Measurements from ENCODE around the gene C1orf35.

C1orf35 gene

DNA sequence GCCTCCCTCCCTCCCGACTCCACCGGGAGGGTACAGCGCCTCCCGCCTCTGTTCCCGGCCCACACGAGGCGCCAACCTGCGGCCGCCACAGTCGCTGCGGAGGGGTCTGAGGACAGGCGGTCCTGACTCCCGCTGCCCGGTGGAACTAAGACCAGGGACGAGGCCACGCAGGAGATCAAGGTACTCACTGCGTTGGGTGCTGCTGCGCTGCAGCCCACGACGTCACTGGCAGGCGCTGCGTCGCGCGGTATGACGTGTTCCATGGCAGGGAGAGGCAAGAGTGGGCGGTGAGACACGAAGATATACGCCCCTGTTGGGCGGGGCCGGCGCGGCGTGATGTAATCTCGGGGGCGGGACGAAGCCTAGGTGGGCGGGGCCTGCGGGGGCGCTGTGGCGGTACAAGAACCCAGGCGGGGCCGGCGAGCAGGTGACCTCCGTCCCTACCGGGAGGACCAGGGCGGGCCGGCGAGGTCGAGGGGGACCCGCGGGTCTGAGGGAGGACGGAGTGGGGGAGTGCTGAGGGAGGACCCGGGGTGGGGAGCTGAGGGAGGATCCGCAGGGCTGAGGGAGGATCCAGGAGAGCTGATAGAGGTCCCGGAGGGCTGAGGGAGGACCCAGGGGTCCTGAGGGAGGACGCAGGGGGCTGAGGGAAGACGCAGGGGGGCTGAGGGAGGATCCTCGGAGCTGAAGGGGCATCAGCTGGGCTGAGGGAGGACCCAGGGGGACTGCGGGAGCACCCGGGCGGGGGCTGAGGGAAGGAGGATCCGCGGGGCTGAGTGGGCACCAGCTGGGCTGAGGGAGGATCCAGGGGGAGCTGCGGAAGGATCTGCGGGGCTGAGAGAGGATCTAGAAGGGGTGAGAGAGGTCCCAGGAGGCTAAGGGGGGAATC is 6.2 kb upstream of the C1orf35 start, which contains the start of gene MRPL55:
Gene MRPL55, minus strand, starts transcription at position 227 of the 889 bp plus-strand sequence. CDS start 1,039 bp downstream, outside the sequence.
- DNase-seq (ENCODE audit: low read depth in 2 of 2), result peak; percentile 94 to 99

DNA sequence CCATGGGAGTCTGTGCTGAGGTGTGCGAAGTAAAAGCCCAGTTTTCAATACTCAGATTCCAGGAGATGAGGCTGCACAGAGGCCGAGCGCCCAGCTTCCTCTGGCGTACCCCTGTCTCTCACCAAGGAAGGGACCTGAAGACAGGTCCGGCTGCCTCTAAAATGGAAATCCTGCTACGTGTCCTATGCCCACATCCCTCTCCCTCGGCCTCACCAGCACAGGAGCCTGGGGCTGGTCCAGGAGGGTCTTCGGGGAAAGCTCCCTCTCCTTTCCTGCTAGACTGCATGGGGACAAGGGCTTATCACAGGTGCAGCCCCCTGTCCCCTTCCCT is 5.6 kb upstream of the C1orf35 start:
- no peak for DNase-seq (ENCODE audit: low read depth in 2 of 2)

DNA sequence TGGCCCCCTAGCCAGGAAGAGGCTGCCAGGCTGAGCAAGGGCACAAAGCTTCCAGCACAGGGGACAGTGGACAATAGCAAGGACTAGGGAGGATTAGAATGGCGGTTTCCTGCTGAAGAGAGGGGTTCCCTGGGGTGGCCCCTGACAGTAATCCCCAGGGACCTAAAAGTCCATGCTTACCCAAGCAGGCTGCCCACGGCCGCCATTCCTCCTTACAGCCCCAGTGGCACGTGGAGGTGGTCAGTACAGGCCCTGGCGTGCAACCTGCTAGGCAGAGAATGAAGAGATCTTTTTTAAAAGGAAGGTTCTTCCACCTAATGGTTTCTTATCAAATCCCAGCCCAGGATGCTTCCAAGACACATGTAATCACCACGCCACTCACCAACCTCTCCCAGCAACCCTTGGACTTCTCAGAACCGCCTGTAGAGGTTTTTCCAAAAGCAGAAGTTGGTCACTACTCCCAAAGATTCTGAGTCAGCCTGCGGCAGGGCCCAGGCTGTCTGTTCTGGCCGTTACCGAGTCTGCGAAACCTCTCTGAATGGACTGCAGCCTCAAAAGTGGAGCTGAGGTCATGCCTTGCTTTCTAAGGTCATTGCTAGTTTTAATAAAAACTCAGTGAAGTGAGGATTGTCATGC is 5.0 kb upstream of the C1orf35 start:
- no peak for DNase-seq (ENCODE audit: low read depth in 2 of 2)

DNA sequence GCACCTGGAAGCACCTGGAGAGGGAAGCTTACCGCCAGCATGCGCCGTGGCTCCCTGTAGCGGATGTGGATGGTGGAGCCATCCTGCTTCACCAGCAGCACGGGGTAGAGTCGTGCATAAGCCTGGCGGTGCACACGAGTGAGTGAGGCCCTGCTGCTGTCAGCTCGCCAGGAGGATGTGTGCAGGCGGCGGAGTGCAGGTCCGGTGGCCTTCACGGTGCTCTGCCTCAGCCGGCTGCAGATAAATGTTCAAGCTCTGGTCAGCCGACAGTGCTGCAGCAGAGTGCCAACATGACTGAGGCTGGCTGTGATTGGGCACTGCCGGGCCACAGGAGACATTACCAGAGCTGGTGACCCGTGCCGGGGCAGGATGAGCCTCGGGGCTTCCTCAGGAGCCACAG is 4.5 kb upstream of the C1orf35 start:
- DNase-seq (ENCODE audit: low read depth in 2 of 2), result no peak

DNA sequence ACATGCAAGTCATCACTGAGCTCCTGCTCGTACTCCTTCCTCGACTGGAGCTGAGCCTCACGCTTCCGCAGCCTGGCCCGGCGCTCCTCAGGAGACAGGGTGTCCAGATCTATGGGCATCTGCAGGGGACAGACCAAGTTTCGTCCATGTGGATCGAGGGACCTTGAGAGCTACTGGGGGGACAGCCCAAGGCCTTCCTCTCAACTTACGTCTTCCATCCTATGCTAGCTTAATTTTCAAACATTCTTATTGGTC is 3.6 kb upstream of the C1orf35 start:
- DNase-seq (ENCODE audit: low read depth in 2 of 2), result no peak

DNA sequence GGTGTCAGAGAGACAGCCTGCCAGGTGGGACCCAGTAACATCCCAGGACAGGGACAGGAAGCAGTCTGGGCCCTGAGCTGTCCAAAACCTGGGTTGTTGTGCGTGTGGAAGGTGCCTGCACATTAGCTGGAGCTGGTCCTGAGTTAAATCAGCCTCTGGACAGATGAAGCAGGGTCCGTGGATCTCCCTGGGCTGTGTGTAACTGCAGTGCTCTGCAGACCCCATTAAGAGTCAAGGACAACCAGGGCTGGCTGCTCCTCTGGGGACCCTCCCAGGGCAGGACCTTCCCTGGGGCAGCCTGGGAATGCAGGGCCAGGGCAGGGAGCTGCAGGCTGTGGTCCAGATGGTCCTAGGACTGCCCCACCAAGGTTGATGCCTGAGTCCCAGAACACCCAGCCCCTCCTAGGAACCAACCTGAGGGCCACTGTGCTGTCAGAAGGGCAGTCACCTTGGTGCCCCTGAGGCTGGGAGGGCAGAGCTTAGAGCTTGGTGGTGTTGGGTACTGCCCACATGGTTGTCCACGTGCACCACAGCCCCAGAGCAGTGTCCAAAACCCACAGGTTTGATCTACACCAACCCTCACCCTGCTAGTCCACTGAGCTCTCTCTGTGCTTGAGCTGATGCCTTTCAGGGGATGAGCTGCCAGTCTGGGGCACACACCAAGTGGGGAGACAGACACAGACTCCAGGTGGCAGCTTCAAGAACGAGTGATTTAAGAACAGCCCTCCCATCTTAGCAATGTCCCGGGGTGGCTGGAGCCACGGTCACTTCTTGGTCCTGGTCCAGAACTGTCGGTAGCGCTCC is 3.1 kb upstream of the C1orf35 start:
- no peak for DNase-seq (ENCODE audit: low read depth in 2 of 2)

DNA sequence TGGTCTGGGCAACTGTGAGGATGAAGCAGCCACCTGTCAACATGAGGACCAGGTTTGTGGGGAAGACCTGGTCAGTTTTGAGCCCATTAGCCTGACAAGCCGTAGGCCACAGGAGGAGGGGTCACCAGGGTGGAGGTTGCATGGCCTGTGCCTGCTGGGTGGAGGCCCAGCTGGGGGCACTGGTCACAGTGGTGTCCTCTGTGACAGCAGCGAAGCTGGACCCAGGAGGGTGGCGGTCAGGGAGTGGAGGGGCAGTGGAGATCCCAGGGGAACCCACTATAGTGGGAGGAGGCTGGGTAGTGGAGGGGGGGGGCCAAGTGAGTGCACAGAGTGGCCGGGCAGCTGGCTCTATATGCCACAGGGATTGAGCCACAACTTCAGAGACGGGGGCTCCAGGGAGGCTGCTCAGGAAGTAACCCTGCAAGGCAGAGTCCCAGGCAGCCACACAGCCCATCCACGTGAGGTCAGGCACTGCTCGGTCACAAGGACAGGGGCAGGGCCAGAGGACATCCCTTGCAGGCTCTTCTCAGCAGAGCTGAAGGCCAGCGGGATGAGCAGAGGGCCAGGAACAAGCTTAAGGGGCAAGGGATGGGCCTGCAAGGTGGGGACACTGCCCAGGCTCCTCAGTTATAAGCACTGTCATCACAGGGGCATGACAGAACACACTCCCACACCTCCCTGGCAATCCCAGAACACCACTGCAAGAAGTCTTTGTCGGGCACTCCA is 2.3 kb upstream of the C1orf35 start:
- no peak for DNase-seq (ENCODE audit: low read depth in 2 of 2)

DNA sequence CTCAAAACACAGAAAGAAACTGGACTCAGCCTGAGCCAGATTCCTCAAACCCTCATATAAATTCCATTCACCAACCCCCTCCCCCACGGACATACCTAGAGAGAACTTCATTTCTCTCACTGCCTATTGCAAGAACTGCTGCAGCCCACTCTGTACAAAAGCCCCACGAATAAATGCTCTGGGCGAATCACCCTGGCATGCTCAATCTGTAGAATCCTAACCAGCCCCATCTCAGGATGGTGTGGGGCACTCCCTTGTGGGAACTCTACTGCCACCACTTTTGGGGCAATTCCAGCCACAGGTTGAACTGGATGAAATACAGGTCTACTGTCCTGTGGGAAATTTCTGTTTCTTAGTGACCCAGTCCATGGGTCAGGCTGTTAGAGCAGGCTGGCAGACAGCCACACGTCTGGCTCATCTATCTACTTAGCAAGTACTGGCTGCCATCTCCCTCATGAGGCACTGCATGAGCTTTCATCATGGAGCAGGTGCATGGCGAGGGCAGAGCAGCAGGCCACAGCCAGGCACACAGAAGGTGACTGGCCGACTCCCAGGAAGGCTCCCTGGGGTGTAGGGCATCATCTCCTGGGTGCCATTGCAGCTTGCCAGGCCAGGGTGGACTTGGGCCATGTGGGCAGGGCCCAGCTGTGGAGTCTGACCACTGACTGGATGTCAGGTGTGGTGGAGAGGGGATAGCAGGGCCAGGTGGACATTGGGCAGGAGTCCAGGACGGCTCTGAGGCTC is 1.6 kb upstream of the C1orf35 start:
- DNase-seq (ENCODE audit: low read depth in 2 of 2), result no peak

DNA sequence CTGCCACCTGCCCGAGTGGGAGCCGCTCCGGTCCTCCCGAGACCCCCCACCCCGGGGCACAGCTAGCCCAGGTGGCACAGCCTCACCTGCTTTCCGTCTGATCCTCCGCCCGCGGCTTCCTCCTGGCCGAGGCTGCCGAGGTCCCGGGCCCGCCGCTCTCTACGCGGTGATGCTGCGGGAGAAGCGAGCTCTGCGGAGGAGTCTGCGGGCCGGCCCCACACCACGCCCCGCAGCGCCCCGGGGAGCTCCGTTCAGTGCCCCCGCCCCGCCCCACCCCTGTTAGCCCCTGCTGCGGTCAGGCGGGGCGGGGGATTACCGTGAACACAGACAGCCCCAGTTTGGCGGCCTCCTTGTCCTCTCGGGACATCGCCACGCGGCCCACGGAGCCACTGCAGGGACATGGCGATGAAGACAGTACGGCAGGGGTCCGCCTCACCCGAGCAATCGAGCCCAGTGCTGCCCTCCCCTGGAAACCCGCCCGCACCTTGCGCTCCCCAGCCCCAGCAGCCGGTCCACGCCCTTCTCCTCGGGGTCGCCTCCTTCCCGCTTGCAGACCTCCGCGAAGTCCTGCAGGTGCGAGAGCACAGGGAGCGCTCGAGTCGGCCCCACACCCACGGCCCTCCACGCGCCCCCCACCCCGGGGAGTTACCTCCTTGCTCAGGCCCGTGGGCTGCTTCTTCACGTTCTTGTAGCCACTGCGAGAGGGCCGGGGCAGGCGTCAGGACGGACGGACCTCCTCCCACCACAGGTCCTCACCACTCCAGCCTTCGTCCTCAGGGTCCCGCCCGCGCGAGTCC is 933 bp downstream of the C1orf35 start:
- no peak for DNase-seq (ENCODE audit: low read depth in 2 of 2)

DNA sequence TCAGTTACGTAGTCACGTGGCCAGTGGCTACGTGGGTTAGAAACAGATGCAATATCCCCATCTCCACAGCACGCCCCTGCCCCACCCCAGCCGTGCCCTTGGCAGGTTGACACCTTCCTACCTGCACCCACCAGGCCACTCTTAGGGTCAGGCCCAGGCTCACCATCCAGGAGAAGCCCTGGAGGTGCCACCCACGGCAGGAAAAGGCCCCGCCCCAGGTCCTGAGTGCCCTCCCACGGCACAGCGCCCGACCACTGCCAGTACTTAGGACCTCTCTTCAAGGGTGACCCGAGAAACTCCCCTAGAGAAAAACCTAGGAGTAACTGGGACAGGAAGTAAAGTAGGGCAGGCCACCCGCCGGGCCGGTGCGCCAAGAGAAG is 1.5 kb downstream of the C1orf35 start:
- no peak for DNase-seq (ENCODE audit: low read depth in 2 of 2)

DNA sequence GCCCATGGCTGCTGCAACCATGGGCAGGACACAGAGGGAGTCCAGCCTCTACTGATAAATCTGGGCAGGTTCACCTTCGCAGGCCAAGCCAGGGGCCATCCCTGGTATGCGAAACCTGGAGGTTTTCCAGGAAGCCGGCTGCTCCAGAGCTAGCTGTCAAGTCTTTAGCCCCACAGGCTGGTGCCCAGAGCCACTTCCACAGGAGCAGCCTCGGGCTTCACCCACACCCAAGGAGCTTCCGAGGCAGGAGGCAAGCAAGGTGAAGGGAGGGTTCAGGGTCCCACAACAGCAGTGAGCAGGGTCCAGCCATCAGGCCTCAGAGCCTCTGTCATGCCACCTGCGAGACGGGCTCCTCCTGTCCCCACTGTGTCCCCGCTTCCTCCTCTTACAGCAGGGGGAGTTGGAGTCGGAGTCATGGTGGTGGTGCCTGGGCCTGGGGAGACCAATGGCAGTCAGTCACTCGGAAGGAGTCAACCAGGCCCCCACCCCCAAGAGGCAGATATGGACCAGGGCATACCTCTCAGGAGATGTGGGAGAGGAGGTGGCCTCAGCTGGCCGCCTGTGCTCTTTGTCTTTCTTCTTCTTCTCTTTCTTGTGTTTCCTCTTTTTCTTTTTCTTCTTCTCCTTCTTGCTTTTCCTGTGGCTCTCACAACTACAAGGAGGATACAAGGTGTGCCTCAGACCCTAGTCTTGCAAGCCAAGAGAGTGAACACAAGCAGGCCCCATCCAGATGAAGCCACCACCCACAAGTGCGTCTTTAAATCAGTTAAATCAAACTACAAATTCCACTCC is 2.1 kb downstream of the C1orf35 start:
- no peak for DNase-seq (ENCODE audit: low read depth in 2 of 2)

DNA sequence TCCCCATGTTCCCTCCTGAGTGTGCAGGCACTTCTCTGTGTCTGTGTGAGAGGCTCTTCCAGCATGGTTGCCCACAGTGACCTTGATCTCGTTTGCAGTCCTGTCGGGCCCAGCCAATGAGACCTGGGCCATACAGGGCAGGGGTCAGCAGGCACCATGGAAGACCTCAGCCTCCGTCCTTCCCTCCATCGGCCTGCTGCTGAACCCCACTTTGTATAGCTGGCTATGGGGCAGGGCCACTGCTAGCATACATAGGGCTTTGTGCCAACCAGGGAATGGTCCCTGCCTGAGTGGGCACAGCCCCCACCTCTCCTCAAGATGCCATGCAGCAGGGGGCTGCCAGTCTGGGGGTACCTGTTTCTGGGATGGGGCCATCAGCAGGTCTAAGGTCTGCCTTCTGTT is 3.8 kb downstream of the C1orf35 start:
- DNase-seq (ENCODE audit: low read depth in 2 of 2), result no peak

DNA sequence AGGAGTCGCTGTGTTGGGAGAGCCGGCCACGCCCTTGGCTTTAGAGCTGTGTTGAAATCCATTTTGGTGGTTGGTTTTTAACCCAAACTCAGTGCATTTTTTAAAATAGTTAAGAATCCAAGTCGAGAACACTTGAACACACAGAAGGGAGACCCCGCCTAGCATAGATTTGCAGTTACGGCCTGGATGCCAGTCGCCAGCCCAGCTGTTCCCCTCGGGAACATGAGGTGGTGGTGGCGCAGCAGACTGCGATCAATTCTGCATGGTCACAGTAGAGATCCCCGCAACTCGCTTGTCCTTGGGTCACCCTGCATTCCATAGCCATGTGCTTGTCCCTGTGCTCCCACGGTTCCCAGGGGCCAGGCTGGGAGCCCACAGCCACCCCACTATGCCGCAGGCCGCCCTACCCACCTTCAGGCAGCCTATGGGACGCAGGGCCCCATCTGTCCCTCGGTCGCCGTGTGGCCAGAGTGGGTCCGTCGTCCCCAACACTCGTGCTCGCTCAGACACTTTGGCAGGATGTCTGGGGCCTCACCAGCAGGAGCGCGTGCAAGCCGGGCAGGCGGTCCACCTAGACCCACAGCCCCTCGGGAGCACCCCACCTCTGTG is 4.7 kb downstream of the C1orf35 start:
- no peak for DNase-seq (ENCODE audit: low read depth in 2 of 2)

DNA sequence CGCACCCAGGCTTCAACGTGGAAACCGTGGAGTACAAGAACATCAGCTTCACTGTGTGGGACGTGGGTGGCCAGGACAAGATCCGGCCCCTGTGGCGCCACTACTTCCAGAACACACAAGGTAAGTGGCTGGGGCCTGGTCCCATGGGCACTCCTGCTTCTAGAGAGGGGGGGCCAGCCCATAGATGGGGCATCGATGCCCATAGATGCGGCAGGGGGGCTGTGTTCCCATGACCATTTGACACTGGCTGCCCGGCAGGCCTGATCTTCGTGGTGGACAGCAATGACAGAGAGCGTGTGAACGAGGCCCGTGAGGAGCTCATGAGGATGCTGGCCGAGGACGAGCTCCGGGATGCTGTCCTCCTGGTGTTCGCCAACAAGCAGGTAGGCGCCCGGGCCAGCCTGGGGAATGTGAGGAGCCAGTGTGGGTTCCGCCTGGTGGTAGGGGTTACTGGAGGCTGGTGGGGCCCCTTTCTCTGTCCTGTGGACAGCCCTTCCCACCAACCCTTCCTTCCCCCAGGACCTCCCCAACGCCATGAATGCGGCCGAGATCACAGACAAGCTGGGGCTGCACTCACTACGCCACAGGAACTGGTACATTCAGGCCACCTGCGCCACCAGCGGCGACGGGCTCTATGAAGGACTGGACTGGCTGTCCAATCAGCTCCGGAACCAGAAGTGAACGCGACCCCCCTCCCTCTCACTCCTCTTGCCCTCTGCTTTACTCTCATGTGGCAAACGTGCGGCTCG is 5.6 kb downstream of the C1orf35 start:
- DNase-seq (ENCODE audit: low read depth in 2 of 2), result no peak

DNA sequence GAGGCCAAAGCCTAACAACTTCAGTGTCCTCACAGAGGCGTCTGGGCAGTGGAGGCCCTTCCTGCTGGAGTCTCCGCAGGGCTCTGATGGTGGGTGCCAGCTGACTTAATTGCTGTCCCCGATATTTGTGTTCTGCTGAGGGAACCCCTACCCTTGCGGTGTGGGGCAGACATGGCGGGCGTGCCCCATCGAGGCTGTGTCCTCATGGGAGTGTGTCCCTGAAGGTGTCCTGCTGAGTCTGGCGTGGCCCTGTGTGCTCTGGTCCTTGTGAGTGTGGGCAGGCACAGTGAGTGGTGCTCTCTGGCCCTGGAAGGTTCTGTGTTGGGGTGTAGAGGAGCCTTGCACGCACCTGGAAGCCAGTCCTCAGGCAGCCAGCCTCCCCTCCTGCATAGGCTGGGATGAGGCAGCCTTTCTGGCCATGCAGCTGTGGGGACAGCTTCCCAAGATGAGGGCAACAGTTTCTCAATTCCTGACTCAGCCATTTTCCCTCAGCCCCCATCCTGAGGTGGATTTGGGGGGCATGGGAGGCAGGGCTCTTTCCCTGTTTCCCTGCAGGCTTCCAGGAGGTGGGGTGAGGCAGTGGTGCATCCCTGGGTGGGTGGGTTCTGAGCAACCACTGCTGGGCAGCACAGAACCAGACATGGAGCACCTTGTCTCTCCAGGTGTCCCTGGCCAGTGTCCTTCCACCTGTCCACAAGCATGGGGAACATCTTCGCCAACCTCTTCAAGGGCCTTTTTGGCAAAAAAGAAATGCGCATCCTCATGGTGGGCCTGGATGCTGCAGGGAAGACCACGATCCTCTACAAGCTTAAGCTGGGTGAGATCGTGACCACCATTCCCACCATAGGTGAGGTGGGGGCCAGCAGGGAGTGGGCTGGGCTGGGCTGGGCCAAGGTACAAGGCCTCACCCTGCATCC is 6.5 kb downstream of the C1orf35 start:
- no peak for DNase-seq (ENCODE audit: low read depth in 2 of 2)

DNA sequence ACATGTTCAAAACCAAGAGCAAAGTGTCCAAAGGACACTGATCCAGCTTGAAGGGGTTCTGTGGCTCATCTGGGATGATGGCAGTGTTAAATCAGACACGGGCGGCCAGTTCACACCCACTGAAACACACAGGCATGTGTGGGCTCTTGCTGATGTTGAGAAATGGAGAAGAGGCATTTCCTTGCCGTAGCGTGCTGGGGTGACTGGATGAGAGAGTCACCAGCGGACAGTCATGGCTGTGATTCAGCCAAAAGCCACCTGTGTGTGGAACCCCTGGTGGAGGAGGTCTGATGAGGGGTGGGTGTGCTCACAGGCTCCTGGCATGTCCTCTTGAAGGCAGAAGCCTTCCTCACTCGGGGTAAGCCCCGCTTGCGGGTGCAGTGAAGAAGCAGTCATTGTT is 7.2 kb downstream of the C1orf35 start:
- DNase-seq (ENCODE audit: low read depth in 2 of 2), result no peak

DNA sequence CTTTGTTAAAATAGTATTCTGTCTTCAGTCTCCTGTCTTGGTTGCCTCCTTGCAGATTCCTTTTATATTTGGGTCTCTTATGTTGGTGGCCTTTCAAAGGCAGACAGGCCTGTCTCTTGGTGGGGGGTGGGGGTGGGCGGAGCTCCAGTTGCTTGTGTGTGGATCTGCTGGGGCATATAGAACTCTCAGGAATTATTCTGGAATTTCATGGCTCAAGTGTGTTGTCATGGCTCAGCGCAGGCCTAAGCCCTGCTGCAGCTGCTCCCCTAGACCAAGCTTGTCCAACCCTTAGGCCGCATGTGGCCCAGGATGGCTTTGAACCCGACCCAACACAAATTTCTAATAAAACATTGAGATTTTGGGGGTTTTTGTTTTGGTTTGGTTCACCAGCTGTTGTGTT is 8.0 kb downstream of the C1orf35 start:
- DNase-seq (ENCODE audit: low read depth in 2 of 2), result no peak
